Measurements from ENCODE around the gene GALNT9. TPM values are rescaled to one million over a fixed set of nuclear protein-coding genes. Genes with fewer than 3 reads are reported as not detected.

Gene GALNT9
- total RNA-seq, 1 experiment from 2014 or later = 2.6 TPM

DNA sequence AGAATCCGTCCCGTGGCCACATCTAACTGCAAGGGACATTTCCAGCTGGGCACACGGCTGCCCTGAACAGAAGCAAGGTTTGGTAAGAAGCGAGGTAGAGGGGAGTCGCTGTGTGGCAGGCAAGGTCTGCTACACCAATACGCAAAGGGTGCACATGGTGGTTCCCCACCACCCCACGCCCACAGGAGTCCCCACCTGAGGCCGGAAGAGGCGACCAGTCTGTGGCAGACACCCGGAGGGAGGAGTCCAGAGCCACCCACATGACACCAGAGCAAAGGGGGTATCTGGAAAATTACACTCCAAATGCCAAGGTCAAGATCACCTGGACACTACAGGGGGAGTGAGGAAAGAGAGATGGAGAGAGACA, 47.1 kb upstream of the GALNT9 start:
- H3K9me2 ChIP-seq (ENCODE audit: insufficient read depth) = no peaks in the 10 kb centered on the region
- TF ChIP-seq ZFX (IDR thresholded peaks at IDR 0.05) (no peak), SP1 (IDR thresholded peaks at IDR 0.05; ENCODE audit: low read depth) (no peak), MAX (IDR thresholded peaks at IDR 0.05) (no peak), TCF7L2 (IDR thresholded peaks at IDR 0.05; ENCODE audit: borderline replicate concordance, extremely low read depth, insufficient read depth, insufficient read length) (no peak), FOSL1 (IDR thresholded peaks at IDR 0.05; ENCODE audit: low read depth) (no peak), SIN3A (IDR thresholded peaks at IDR 0.05; ENCODE audit: low read depth) (no peak), POLR2AphosphoS5 (IDR thresholded peaks at IDR 0.05; ENCODE audit: low read depth, low read length) (no peak), EZH2phosphoT487 (IDR thresholded peaks at IDR 0.05; ENCODE audit: borderline replicate concordance) (no peak), SRF (IDR thresholded peaks at IDR 0.05; ENCODE audit: low read depth) (no peak), EGR1 (IDR thresholded peaks at IDR 0.05; ENCODE audit: low read depth) (no peak), CTCF (IDR thresholded peaks at IDR 0.05 in 2 of 3, conservative IDR thresholded peaks at IDR 0.05 in 1 of 3; ENCODE audit: borderline replicate concordance in 1 of 3, insufficient read depth in 1 of 3, low read depth in 2 of 3, low read length in 2 of 3) (no peak), JUND (IDR thresholded peaks at IDR 0.05) (no peak)
- ChIA-PET POLR2A (no interaction called here), RAD21 (ENCODE audit: low non-redundant PET in 1 of 2, low total read pairs in 2 of 2, uncharacterized antibody in 2 of 2, unreplicated experiment in 2 of 2) (no interaction called here), CTCF (no interaction called here)
- no peaks in the 10 kb centered on the region for H3K36me3 ChIP-seq (ENCODE audit: control insufficient read depth in 1 of 2, insufficient read depth in 2 of 2, low read length in 2 of 2)
- intact Hi-C loops (cut with micrococcal nuclease) = no loop called here
- H4K20me1 ChIP-seq (ENCODE audit: insufficient read depth) = no peaks in the 10 kb centered on the region
- no peak overlapping the region for H3K4me3 ChIP-seq (replicated peaks in 1 of 2; ENCODE audit: low read depth in 1 of 2, low read length in 2 of 2)
- BruUV-seq (replicated peaks) = no TSS peak
- H3K27me3 ChIP-seq (ENCODE audit: insufficient read depth, low read length) = peaks cover 37% of the 10 kb centered on the region
- no peak overlapping the region for H3K9ac ChIP-seq (ENCODE audit: low read length)
- ATAC-seq (no peak), DNase-seq (ENCODE audit: low read depth, low spot score) (no peak)
- H3K4me2 ChIP-seq (ENCODE audit: low read length) = no peak overlapping the region
- H2AFZ ChIP-seq (ENCODE audit: low read depth, low read length, poor library complexity, severe bottlenecking) = no peak overlapping the region
- H3K9me3 ChIP-seq (ENCODE audit: control insufficient read depth in 1 of 2, insufficient read depth in 1 of 2, low read depth in 1 of 2, low read length in 2 of 2) = no peaks in the 10 kb centered on the region
- peaks cover 2 to 4% of the 10 kb centered on the region in 2 experiments; a peak in 2 of 4 replicates for H3K4me1 ChIP-seq (ENCODE audit: control insufficient read depth in 1 of 2, insufficient read depth in 2 of 2, low read length in 2 of 2)
- H3K79me2 ChIP-seq (ENCODE audit: insufficient read depth, low read length) = no peaks in the 10 kb centered on the region
- no peak overlapping the region for H3K27ac ChIP-seq (ENCODE audit: low read depth, low read length)

All from HCT116 (cell line).